Caco-2 (cell line): ENCODE results near the gene SORCS2. TPM values are rescaled to one million over a fixed set of nuclear protein-coding genes. Genes with fewer than 3 reads are reported as not detected.

Experiments
- BruUV-seq: library from RNA; stranded (reverse); fragments of 400-500 nt; replicated peaks from 2 replicates; lab custom pipeline; 2021; lab: Mats Ljungman, UMichigan
- CTCF ChIA-PET: fragments of 300-600 bp; sonication (Branson Sonifier 250); formaldehyde crosslinking; loops from one replicate; lab custom pipeline; 2022; ENCODE audit warnings: antibody characterized with exemption; lab: Charles Lee
- POLR2A ChIA-PET: fragments of 300-600 bp; sonication (Branson Sonifier 250); formaldehyde crosslinking; loops from one replicate; lab custom pipeline; 2022; ENCODE audit warnings: antibody characterized with exemption; lab: Charles Lee
- DNase-seq, 2 experiments: peaks; one replicate each; pipeline versions ENCODE4 v3.0.0 to v3.0.0-alpha.2; 2020 to 2022
- H3K27me3 ChIP-seq: replicated peaks from 2 replicates; pipeline ENCODE4 v1.6.0; 2011; ENCODE audit warnings: low read length; ENCODE audit not compliant: control insufficient read depth, insufficient read depth
- H3K36me3 ChIP-seq: 2 replicates; pipeline ENCODE4 v1.5.1; 2011; ENCODE audit warnings: low read length; ENCODE audit not compliant: control insufficient read depth, insufficient read depth
- H3K4me1 ChIP-seq: fragments of 250-450 bp; sonication (Bioruptor Pico); 2 replicates; pipeline ENCODE4 v1.5.1; 2020; ENCODE audit warnings: mild to moderate bottlenecking
- H3K4me3 ChIP-seq: 2 replicates; pipeline ENCODE4 v1.5.1; 2011; ENCODE audit warnings: low read depth, mild to moderate bottlenecking, control low read depth, low read length
- H3K9me3 ChIP-seq: fragments of 250-450 bp; sonication (Bioruptor Pico); 2 replicates; pipeline ENCODE4 v1.5.1; 2020; ENCODE audit warnings: mild to moderate bottlenecking, moderate library complexity
- H3K27ac Mint-ChIP-seq: one replicate; pipeline ENCODE4 v1.8.0; 2022; ENCODE audit warnings: mixed read lengths; ENCODE audit not compliant: unreplicated experiment
- H3K27me3 Mint-ChIP-seq: one replicate; pipeline ENCODE4 v1.8.0; 2022; ENCODE audit warnings: mixed read lengths; ENCODE audit not compliant: insufficient read depth, unreplicated experiment
- H3K36me3 Mint-ChIP-seq: one replicate; pipeline ENCODE4 v1.8.0; 2022; ENCODE audit warnings: mild to moderate bottlenecking, mixed read lengths; ENCODE audit not compliant: insufficient read depth, unreplicated experiment
- H3K4me1 Mint-ChIP-seq: one replicate; pipeline ENCODE4 v1.8.0; 2022; ENCODE audit warnings: low read depth, mixed read lengths; ENCODE audit not compliant: unreplicated experiment
- H3K4me3 Mint-ChIP-seq: one replicate; pipeline ENCODE4 v1.8.0; 2022; ENCODE audit warnings: mild to moderate bottlenecking, moderate library complexity, mixed read lengths; ENCODE audit not compliant: unreplicated experiment
- H3K9me3 Mint-ChIP-seq: one replicate; pipeline ENCODE4 v1.8.0; 2022; ENCODE audit warnings: mixed read lengths; ENCODE audit not compliant: unreplicated experiment
- CTCF ChIP-seq, 2 experiments: fragments of 200-600 bp in 1 of 2; IDR thresholded peaks; 1 replicate in 1 of 2; 2 replicates in 1 of 2; pipeline versions ENCODE4 v1.5.1 to v1.8.0; 2011 to 2022; ENCODE audit warnings: antibody characterized with exemption in 1 of 2, control low read depth in 1 of 2, inconsistent platforms in 1 of 2, low read depth in 1 of 2, low read length in 1 of 2, mild to moderate bottlenecking in 1 of 2, moderate library complexity in 1 of 2; ENCODE audit not compliant: insufficient read depth in 1 of 2, severe bottlenecking in 1 of 2, unreplicated experiment in 1 of 2
- intact Hi-C: fragments of 100-400 bp; cut with micrococcal nuclease; formaldehyde crosslinking; loops from one replicate; pipeline ENCODE4 v1.10.0; 2022; ENCODE audit not compliant: unreplicated experiment
- total RNA-seq: library from RNA; stranded (reverse); gene quantifications from 2 replicates; pipeline ENCODE4 v1.2.3, GENCODE V29; 2022

SORCS2 gene
- total RNA-seq, 1 experiment from 2014 or later = 1.6 TPM

GRCh38 chr4:7620086-7620813, 427.9 kb downstream of the SORCS2 start:
- H3K4me1 ChIP-seq = no peaks in the 10 kb centered on the region
- no peak overlapping the region for H3K27ac Mint-ChIP-seq
- DNase-seq = no peak
- H3K4me3 ChIP-seq = no peak overlapping the region
- no peak for TF ChIP-seq CTCF (IDR thresholded peaks at IDR 0.05; ENCODE audit: insufficient read depth in 1 of 2, low read depth in 1 of 2, low read length in 1 of 2, severe bottlenecking in 1 of 2, unreplicated experiment in 1 of 2)
- H3K4me3 Mint-ChIP-seq = no peak overlapping the region
- no peaks in the 10 kb centered on the region for H3K4me1 Mint-ChIP-seq
- H3K9me3 ChIP-seq = no peaks in the 10 kb centered on the region
- no peaks in the 10 kb centered on the region; the same call in 1 of the 2 replicates for H3K27me3 ChIP-seq
- POLR2A ChIA-PET = no interaction called here
- intact Hi-C loops = no loop called here
- no peaks in the 10 kb centered on the region for H3K36me3 ChIP-seq
- CTCF ChIA-PET = no interaction called here
- H3K36me3 Mint-ChIP-seq = no peaks in the 10 kb centered on the region
- peaks cover 25% of the 10 kb centered on the region for H3K27me3 Mint-ChIP-seq
- no peaks in the 10 kb centered on the region for H3K9me3 Mint-ChIP-seq
- no TSS peak for BruUV-seq

- BruUV-seq = no TSS peak
- CTCF ChIA-PET = no interaction called here
- Histone ChIP-seq H3K36me3 (no peaks in the 10 kb centered on the region), H3K4me3 (no peak overlapping the region), H3K27me3 (no peaks in the 10 kb centered on the region; the same call in 1 of the 2 replicates), H3K9me3 (no peaks in the 10 kb centered on the region), H3K4me1 (no peaks in the 10 kb centered on the region)
- Mint-ChIP-seq H3K36me3 (no peaks in the 10 kb centered on the region), H3K27ac (no peak overlapping the region), H3K4me3 (no peak overlapping the region), H3K4me1 (no peaks in the 10 kb centered on the region), H3K27me3 (peaks cover 23% of the 10 kb centered on the region), H3K9me3 (no peaks in the 10 kb centered on the region)
- intact Hi-C loops = no loop called here
- DNase-seq = no peak
- POLR2A ChIA-PET = no interaction called here
- TF ChIP-seq CTCF (IDR thresholded peaks at IDR 0.05; ENCODE audit: insufficient read depth in 1 of 2, low read depth in 1 of 2, low read length in 1 of 2, severe bottlenecking in 1 of 2, unreplicated experiment in 1 of 2) = no peak
These were observed 428.5 kb downstream of the SORCS2 start for GRCh38 chr4:7620814-7621176.

GRCh38 chr4:7621252-7622035, 429.1 kb downstream of the SORCS2 start:
- Histone ChIP-seq H3K9me3 (no peaks in the 10 kb centered on the region), H3K36me3 (no peaks in the 10 kb centered on the region), H3K4me3 (no peak overlapping the region), H3K4me1 (no peaks in the 10 kb centered on the region), H3K27me3 (no peaks in the 10 kb centered on the region; the same call in 1 of the 2 replicates)
- H3K4me1 Mint-ChIP-seq = no peaks in the 10 kb centered on the region
- ChIA-PET CTCF (no interaction called here), POLR2A (no interaction called here)
- no peaks in the 10 kb centered on the region for H3K9me3 Mint-ChIP-seq
- TF ChIP-seq CTCF (IDR thresholded peaks at IDR 0.05; ENCODE audit: insufficient read depth in 1 of 2, low read depth in 1 of 2, low read length in 1 of 2, severe bottlenecking in 1 of 2, unreplicated experiment in 1 of 2) = no peak
- H3K4me3 Mint-ChIP-seq = no peak overlapping the region
- H3K27ac Mint-ChIP-seq = no peak overlapping the region
- DNase-seq = no peak
- intact Hi-C loops = no loop called here
- no peaks in the 10 kb centered on the region for H3K36me3 Mint-ChIP-seq
- BruUV-seq = no TSS peak
- H3K27me3 Mint-ChIP-seq = peaks cover 19% of the 10 kb centered on the region
